Neural cell (in vitro differentiated cells): ENCODE measurements around the gene ATXN7L1.

Source experiments
- EP300 ChIP-seq: fragments of 450-650 bp; conservative IDR thresholded peaks from 2 replicates; pipeline ENCODE4 v1.6.1; 2014; ENCODE audit warnings: antibody characterized with exemption, mild to moderate bottlenecking, moderate library complexity; ENCODE audit not compliant: poor library complexity, severe bottlenecking
- EZH2 ChIP-seq: fragments of 200-600, 300-800 bp; shearing (Covaris generic), sonication (generic); IDR thresholded peaks from 2 replicates; pipeline ENCODE4 v1.6.1; 2014; ENCODE audit warnings: antibody characterized with exemption, low read length, borderline replicate concordance, mild to moderate bottlenecking; ENCODE audit not compliant: insufficient read depth, poor library complexity, severe bottlenecking
- POLR2AphosphoS5 ChIP-seq: IDR thresholded peaks from 2 replicates; pipeline ENCODE4 v1.6.1; 2012
- RAD21 ChIP-seq: fragments of 450-650 bp; conservative IDR thresholded peaks from 2 replicates; pipeline ENCODE4 v1.6.1; 2014; ENCODE audit warnings: antibody characterized with exemption, mild to moderate bottlenecking, moderate library complexity
- TF ChIP-seq, protein P1 (sequence below): fragments of 450-650 bp; IDR thresholded peaks from 2 replicates; pipeline ENCODE4 v1.5.1; 2014; ENCODE audit warnings: antibody characterized with exemption, mild to moderate bottlenecking, moderate library complexity; ENCODE audit not compliant: poor library complexity, severe bottlenecking
- TF ChIP-seq, protein P2 (sequence below): IDR thresholded peaks from 2 replicates; pipeline ENCODE4 v1.6.1; 2012; ENCODE audit warnings: borderline replicate concordance

DNA sequence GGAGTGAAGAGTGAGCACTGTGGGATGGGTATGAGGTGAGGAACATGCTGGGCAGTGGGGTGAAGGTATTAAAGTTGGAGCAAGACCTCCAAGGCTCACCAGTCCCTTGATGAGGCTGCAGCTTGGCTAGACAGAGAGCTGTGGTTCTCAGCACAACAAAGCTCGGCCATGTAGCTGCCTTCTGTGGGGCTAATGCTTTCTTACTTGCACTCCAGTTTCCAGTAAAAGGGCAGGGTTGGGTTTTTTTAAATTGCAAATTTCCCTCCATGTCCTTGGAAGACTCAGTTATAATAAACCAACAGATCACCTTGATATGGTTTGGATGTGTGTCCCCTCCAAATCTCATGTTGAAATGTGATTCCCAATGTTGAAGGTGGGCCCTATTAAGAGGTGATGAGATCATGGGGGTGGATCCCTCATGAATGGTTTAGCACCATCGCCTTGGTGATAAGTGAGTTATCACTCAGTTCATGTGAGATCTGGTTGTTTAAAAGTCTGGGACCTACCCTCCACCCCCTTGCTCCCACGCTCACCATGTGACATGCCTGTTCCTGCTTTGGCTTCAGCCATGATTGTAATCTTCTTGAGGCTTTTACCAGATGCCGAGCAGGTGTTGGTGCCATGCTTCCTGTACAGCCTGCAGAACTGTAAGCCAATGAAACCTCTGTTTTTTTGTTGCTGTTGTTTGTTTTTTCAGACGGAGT, 55.9 kb downstream of the ATXN7L1 start:
- TF ChIP-seq EP300, result no peak
- TF ChIP-seq, protein P1, sequence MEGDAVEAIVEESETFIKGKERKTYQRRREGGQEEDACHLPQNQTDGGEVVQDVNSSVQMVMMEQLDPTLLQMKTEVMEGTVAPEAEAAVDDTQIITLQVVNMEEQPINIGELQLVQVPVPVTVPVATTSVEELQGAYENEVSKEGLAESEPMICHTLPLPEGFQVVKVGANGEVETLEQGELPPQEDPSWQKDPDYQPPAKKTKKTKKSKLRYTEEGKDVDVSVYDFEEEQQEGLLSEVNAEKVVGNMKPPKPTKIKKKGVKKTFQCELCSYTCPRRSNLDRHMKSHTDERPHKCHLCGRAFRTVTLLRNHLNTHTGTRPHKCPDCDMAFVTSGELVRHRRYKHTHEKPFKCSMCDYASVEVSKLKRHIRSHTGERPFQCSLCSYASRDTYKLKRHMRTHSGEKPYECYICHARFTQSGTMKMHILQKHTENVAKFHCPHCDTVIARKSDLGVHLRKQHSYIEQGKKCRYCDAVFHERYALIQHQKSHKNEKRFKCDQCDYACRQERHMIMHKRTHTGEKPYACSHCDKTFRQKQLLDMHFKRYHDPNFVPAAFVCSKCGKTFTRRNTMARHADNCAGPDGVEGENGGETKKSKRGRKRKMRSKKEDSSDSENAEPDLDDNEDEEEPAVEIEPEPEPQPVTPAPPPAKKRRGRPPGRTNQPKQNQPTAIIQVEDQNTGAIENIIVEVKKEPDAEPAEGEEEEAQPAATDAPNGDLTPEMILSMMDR, result no peak
- TF ChIP-seq, protein P2, sequence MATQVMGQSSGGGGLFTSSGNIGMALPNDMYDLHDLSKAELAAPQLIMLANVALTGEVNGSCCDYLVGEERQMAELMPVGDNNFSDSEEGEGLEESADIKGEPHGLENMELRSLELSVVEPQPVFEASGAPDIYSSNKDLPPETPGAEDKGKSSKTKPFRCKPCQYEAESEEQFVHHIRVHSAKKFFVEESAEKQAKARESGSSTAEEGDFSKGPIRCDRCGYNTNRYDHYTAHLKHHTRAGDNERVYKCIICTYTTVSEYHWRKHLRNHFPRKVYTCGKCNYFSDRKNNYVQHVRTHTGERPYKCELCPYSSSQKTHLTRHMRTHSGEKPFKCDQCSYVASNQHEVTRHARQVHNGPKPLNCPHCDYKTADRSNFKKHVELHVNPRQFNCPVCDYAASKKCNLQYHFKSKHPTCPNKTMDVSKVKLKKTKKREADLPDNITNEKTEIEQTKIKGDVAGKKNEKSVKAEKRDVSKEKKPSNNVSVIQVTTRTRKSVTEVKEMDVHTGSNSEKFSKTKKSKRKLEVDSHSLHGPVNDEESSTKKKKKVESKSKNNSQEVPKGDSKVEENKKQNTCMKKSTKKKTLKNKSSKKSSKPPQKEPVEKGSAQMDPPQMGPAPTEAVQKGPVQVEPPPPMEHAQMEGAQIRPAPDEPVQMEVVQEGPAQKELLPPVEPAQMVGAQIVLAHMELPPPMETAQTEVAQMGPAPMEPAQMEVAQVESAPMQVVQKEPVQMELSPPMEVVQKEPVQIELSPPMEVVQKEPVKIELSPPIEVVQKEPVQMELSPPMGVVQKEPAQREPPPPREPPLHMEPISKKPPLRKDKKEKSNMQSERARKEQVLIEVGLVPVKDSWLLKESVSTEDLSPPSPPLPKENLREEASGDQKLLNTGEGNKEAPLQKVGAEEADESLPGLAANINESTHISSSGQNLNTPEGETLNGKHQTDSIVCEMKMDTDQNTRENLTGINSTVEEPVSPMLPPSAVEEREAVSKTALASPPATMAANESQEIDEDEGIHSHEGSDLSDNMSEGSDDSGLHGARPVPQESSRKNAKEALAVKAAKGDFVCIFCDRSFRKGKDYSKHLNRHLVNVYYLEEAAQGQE, result no peak
- TF ChIP-seq RAD21, result no peak
- TF ChIP-seq POLR2AphosphoS5, result no peak
- TF ChIP-seq EZH2, result no peak
